Natural killer cell (primary cell): ENCODE measurements around the gene ALPI. TPM values are rescaled to one million over a fixed set of nuclear protein-coding genes. Genes with fewer than 3 reads are reported as not detected.
"Not testable (repeated sequence)": the region's sequence is repeated elsewhere in the genome, so short reads cannot be mapped to it uniquely, and the experiment has no call there.

ENCODE experiments used
- ATAC-seq, 3 donors: fragments of 150-1000 bp in 2 of 3; fragments of 200-7000 bp in 1 of 3; cut with Tn5 transposase; 1 replicate in 1 of 3; 2 replicates in 2 of 3; pipeline ENCODE4 v1.10.0; 2021; ENCODE audit warnings: mild to moderate bottlenecking in 2 of 3, moderate library complexity in 2 of 3
- DNase-seq, 2 donors: peaks; one replicate each; pipeline versions ENCODE4 v3.0.0 to v3.0.0-alpha.2; 2013 to 2021; ENCODE audit warnings: mixed read lengths in 1 of 2
- H3K27ac ChIP-seq: one replicate; pipeline ENCODE4 v1.5.1; 2013; ENCODE audit warnings: mild to moderate bottlenecking, low read length
- H3K27me3 ChIP-seq: one replicate; pipeline ENCODE4 v1.6.1; 2013; ENCODE audit warnings: low read length; ENCODE audit not compliant: control insufficient read depth, insufficient read depth
- H3K36me3 ChIP-seq: one replicate; pipeline ENCODE4 v1.6.1; 2013; ENCODE audit warnings: low read length; ENCODE audit not compliant: control insufficient read depth, insufficient read depth
- H3K4me1 ChIP-seq: one replicate; pipeline ENCODE4 v1.6.1; 2013; ENCODE audit warnings: low read length; ENCODE audit not compliant: control insufficient read depth, insufficient read depth
- H3K4me3 ChIP-seq: one replicate; pipeline ENCODE4 v1.5.1; 2013; ENCODE audit warnings: low read length
- H3K9me3 ChIP-seq: one replicate; pipeline ENCODE4 v1.6.1; 2013; ENCODE audit warnings: low read length; ENCODE audit not compliant: control insufficient read depth, insufficient read depth
- H3K27ac Mint-ChIP-seq, 2 donors: one replicate each; pipeline ENCODE4 v1.8.0; 2022; ENCODE audit warnings: mild to moderate bottlenecking in 2 of 2, mixed read lengths in 2 of 2, moderate library complexity in 1 of 2
- H3K27me3 Mint-ChIP-seq, 2 donors: one replicate each; pipeline ENCODE4 v1.8.0; 2022; ENCODE audit warnings: low read depth in 2 of 2, mixed read lengths in 2 of 2
- H3K36me3 Mint-ChIP-seq: one replicate; pipeline ENCODE4 v1.8.0; 2022; ENCODE audit warnings: mixed read lengths
- H3K4me1 Mint-ChIP-seq, 2 donors: one replicate each; pipeline ENCODE4 v1.8.0; 2022; ENCODE audit warnings: mixed read lengths in 2 of 2
- H3K4me3 Mint-ChIP-seq: one replicate; pipeline ENCODE4 v1.8.0; 2022; ENCODE audit warnings: mild to moderate bottlenecking, moderate library complexity, mixed read lengths
- H3K9me3 Mint-ChIP-seq, 2 donors: one replicate each; pipeline ENCODE4 v1.8.0; 2022; ENCODE audit warnings: mixed read lengths in 2 of 2
- WGBS: methylation state at CpG from one replicate; pipeline ENCODE4 v1.1.7; 2013; ENCODE audit warnings: missing lambda C conversion rate; ENCODE audit not compliant: insufficient coverage; 5-methylcytosine and 5-hydroxymethylcytosine counted together
- intact Hi-C: fragments of 100-400 bp; cut with micrococcal nuclease; formaldehyde crosslinking; loops from one replicate; pipeline ENCODE4 v1.14.2; 2022
- total RNA-seq, 4 donors: library from RNA; stranded (reverse); fragments of 120-200 nt in 1 of 4; gene quantifications; one replicate each; pipeline versions ENCODE4 v1.2.3 to v1.2.4, GENCODE V29; 2013 to 2022
- TF ChIP-seq, protein P1 (sequence below): fragments of 200-600 bp; IDR thresholded peaks from one replicate; pipeline ENCODE4 v1.8.0; 2022; ENCODE audit warnings: antibody characterized with exemption

Gene ALPI
- total RNA-seq, 3 donors from 2014 or later (not counting 1 experiment from before 2014, with no cell fraction given), result not detected

DNA sequence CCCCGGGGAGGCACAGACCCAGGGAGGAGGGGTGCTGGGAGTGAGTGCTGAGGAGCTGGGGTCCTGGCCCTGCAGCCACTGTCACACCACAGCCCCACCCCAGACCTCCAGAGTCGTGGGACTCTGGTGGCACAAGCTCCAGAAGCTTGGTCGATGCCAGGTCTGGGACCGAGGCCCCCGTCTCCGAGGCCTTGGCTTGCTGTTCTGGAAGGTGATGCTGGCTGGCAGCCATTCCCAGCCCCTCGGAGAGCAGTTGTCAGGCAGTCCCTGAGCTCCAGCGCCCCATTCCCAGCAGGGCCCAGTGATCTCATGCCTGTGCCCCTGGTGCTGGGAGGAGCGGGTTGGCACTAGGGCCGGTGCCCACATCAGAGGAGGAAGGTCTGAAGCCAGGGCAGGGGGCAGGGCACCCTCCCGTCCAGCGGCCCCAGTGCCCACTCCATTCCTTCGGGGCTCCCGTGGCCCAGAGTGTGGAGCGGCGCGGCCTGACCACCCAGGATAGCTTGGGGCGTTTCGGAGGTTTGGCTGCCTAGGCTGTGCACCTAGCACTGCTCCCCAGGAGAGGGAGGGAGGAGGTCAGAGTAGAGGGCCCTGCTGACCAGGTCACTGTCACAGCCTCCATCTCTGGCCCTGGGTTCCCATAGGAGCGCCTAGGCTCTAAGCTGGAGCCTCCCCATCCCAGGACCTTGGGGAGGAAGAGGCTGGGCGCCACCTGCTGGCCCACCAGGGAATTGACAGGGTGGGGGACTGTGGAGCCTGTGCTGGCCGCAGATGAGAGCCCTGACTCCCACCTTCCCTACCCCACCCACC lies 16.8 kb upstream of the ALPI start:
- no peak overlapping the region for H3K4me3 ChIP-seq
- Mint-ChIP-seq H3K4me1 (peaks cover 0 to 11% of the 10 kb centered on the region in 2 donors), H3K4me3 (no peak overlapping the region), H3K27me3 (no peaks in the 10 kb centered on the region), H3K9me3 (no peaks in the 10 kb centered on the region), H3K27ac (no peak overlapping the region), H3K36me3 (no peaks in the 10 kb centered on the region)
- DNase-seq (peak in 1 of 2 donors; percentile 36), ATAC-seq (peak in 2 of 3 donors; percentile 51)
- no peaks in the 10 kb centered on the region for H3K9me3 ChIP-seq
- no peaks in the 10 kb centered on the region for H3K27me3 ChIP-seq
- TF ChIP-seq, protein P1, sequence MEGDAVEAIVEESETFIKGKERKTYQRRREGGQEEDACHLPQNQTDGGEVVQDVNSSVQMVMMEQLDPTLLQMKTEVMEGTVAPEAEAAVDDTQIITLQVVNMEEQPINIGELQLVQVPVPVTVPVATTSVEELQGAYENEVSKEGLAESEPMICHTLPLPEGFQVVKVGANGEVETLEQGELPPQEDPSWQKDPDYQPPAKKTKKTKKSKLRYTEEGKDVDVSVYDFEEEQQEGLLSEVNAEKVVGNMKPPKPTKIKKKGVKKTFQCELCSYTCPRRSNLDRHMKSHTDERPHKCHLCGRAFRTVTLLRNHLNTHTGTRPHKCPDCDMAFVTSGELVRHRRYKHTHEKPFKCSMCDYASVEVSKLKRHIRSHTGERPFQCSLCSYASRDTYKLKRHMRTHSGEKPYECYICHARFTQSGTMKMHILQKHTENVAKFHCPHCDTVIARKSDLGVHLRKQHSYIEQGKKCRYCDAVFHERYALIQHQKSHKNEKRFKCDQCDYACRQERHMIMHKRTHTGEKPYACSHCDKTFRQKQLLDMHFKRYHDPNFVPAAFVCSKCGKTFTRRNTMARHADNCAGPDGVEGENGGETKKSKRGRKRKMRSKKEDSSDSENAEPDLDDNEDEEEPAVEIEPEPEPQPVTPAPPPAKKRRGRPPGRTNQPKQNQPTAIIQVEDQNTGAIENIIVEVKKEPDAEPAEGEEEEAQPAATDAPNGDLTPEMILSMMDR, result peak; percentile 61
- H3K36me3 ChIP-seq, result no peaks in the 10 kb centered on the region
- H3K4me1 ChIP-seq, result peaks cover 11% of the 10 kb centered on the region
- WGBS, result 84% methylated on average over 18 of the region's 22 CpGs
- intact Hi-C loops, result no loop called here
- H3K27ac ChIP-seq, result no peak overlapping the region

DNA sequence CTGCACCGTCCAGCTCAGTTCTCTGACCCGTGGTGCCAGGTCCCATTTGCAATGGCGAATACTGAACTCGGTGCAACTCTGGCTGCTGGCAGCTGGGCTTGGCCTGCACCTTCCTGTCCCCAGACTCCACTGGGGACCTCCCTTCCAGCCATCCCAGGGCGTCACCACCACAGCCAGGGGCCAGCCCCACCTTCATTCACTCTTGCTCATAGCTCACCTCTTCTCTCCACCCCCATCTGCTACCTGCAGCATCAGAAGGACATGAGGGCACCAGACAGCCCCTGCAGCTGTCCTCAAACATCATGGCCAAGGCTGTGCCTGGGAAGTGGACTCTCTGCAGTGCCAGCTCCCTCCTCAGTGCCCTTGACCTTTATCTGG lies 16.2 kb upstream of the ALPI start:
- no peaks in the 10 kb centered on the region for H3K36me3 ChIP-seq
- no peaks in the 10 kb centered on the region for H3K27me3 ChIP-seq
- H3K4me1 Mint-ChIP-seq, result peaks cover 0 to 11% of the 10 kb centered on the region in 2 donors
- H3K9me3 Mint-ChIP-seq, result no peaks in the 10 kb centered on the region
- intact Hi-C loops, result loop anchor here (1.0 to 5.0 kb wide), 4 partner anchors 112 to 587 kb away; partner anchors contain the start of gene NPPC
- WGBS, result 33% methylated on average over 4 of the region's 5 CpGs
- ATAC-seq (no peak), DNase-seq (peak in 1 of 2 donors; percentile 24)
- H3K27me3 Mint-ChIP-seq, result no peaks in the 10 kb centered on the region
- no peak overlapping the region for H3K4me3 Mint-ChIP-seq
- no peak overlapping the region for H3K4me3 ChIP-seq
- H3K27ac ChIP-seq, result no peak overlapping the region
- TF ChIP-seq, protein P1, result peak; percentile 49
- H3K9me3 ChIP-seq, result no peaks in the 10 kb centered on the region
- no peak overlapping the region for H3K27ac Mint-ChIP-seq
- H3K4me1 ChIP-seq, result peaks cover 11% of the 10 kb centered on the region
- H3K36me3 Mint-ChIP-seq, result no peaks in the 10 kb centered on the region

DNA sequence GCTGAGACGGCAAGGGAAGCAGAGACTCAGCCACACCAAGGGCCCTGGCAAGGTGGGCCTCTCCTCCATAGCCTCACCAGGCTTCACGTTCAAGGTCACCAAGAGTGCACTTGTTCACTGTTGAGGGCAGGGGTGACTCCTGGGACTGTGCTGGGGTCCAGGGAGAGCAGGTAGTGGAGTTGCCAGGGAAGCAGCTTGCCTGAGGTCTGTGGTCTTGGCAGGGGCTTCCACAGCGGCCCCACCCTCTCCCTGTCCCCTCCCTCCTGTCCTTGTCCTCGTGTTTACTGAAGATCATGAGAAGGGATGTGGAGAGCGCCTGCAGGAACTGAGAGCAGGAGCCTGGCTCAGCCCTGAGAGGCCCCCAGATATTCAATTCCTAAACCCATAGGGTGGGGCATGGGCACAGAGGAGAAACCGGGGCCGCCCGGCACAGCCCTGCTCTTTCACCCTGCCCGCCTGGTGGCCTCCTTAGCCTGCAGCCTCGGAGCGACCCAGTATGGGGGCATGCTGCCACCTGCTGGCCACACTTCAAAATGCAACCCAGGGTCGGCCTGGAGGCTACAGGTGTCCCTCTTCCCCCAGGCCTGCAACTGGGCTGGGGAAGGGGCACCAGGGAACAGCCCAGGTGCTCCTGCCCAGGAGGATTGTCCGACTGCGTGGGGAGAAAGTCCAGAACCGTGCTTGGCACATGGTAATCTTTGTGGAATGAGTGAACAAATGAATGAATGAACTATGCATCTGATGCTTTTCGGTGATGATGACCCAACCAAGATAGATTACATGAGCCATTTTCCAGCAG lies 15.5 kb upstream of the ALPI start:
- Mint-ChIP-seq H3K4me1 (peaks cover 0 to 11% of the 10 kb centered on the region in 2 donors), H3K4me3 (peak overlapping the region; percentile 47)
- not testable (repeated sequence) for H3K27me3 ChIP-seq, H3K9me3 Mint-ChIP-seq, H3K27ac ChIP-seq, H3K9me3 ChIP-seq, H3K4me3 ChIP-seq, H3K27ac Mint-ChIP-seq, H3K36me3 Mint-ChIP-seq, H3K36me3 ChIP-seq, H3K27me3 Mint-ChIP-seq
- intact Hi-C loops, result loop anchor here (1.0 to 5.0 kb wide), 4 partner anchors 113 to 588 kb away; partner anchors contain the start of gene NPPC
- DNase-seq (peak; percentile 84 to 91), ATAC-seq (peak; percentile 87 to 95 (median 93))
- 19% methylated on average over 15 of the region's 16 CpGs for WGBS
- TF ChIP-seq, protein P1, result peak; percentile 72
- peaks cover 11% of the 10 kb centered on the region for H3K4me1 ChIP-seq
